H9 (cell line): ENCODE results near the gene IGLL5. TPM values are rescaled to one million over a fixed set of nuclear protein-coding genes. Genes with fewer than 3 reads are reported as not detected.

Experiments
- DNase-seq: peaks from one replicate; pipeline ENCODE4 v3.0.0-alpha.2; 2017
- H2AFZ ChIP-seq: one replicate; pipeline ENCODE4 v1.6.1; 2013; ENCODE audit warnings: mild to moderate bottlenecking, low read length, control low read depth, moderate library complexity
- H2AK5ac ChIP-seq: 2 replicates; pipeline ENCODE4 v1.6.1; 2013; ENCODE audit warnings: low read length, control low read depth, mixed read lengths; ENCODE audit not compliant: insufficient read length
- H2BK120ac ChIP-seq: one replicate; pipeline ENCODE4 v1.6.1; 2013; ENCODE audit warnings: low read depth, mild to moderate bottlenecking, low read length, control low read depth, inconsistent platforms; ENCODE audit not compliant: poor library complexity, severe bottlenecking
- H2BK12ac ChIP-seq: 2 replicates; pipeline ENCODE4 v1.6.1; 2013; ENCODE audit warnings: low read length, control low read depth, mixed read lengths, low read depth; ENCODE audit not compliant: insufficient read length
- H2BK15ac ChIP-seq: 2 replicates; pipeline ENCODE4 v1.6.1; 2013; ENCODE audit warnings: low read depth, low read length, control low read depth
- H2BK20ac ChIP-seq: one replicate; pipeline ENCODE4 v1.6.1; 2013; ENCODE audit warnings: low read depth, mild to moderate bottlenecking, low read length, control low read depth, inconsistent platforms; ENCODE audit not compliant: poor library complexity, severe bottlenecking
- H2BK5ac ChIP-seq: 2 replicates; pipeline ENCODE4 v1.6.1; 2013; ENCODE audit warnings: low read length, control low read depth, mixed read lengths; ENCODE audit not compliant: insufficient read length
- H3K14ac ChIP-seq: 2 replicates; pipeline ENCODE4 v1.6.1; 2013; ENCODE audit warnings: low read length, control low read depth; ENCODE audit not compliant: insufficient read depth
- H3K18ac ChIP-seq: 2 replicates; pipeline ENCODE4 v1.6.1; 2013; ENCODE audit warnings: low read depth, mild to moderate bottlenecking, mixed read lengths, low read length, control low read depth; ENCODE audit not compliant: insufficient read length
- H3K23ac ChIP-seq: 2 replicates; pipeline ENCODE4 v1.6.1; 2013; ENCODE audit warnings: low read length, control low read depth, mixed read lengths, low read depth; ENCODE audit not compliant: insufficient read length
- H3K23me2 ChIP-seq: 2 replicates; pipeline ENCODE4 v1.6.1; 2013; ENCODE audit warnings: low read depth, mild to moderate bottlenecking, mixed read lengths, low read length, control low read depth; ENCODE audit not compliant: insufficient read length, poor library complexity, severe bottlenecking
- H3K27ac ChIP-seq: 2 replicates; pipeline ENCODE4 v1.5.1; 2013; ENCODE audit warnings: low read length, control low read depth, mixed read lengths, low read depth; ENCODE audit not compliant: insufficient read length
- H3K27me3 ChIP-seq: 2 replicates; pipeline ENCODE4 v1.6.1; 2013; ENCODE audit warnings: low read length, control low read depth, inconsistent platforms; ENCODE audit not compliant: insufficient read depth
- H3K4ac ChIP-seq: 2 replicates; pipeline ENCODE4 v1.6.1; 2013; ENCODE audit warnings: low read depth, mild to moderate bottlenecking, control low read depth, inconsistent platforms, low read length, moderate library complexity
- H3K4me1 ChIP-seq: 2 replicates; pipeline ENCODE4 v1.6.1; 2013; ENCODE audit warnings: low read length, control low read depth, inconsistent platforms; ENCODE audit not compliant: insufficient read depth
- H3K4me2 ChIP-seq: 2 replicates; pipeline ENCODE4 v1.6.1; 2013; ENCODE audit warnings: low read length, control low read depth, mixed read lengths; ENCODE audit not compliant: insufficient read length, insufficient read depth
- H3K56ac ChIP-seq: 2 replicates; pipeline ENCODE4 v1.6.1; 2013; ENCODE audit warnings: low read depth, mild to moderate bottlenecking, mixed read lengths, low read length, control low read depth; ENCODE audit not compliant: insufficient read length
- H3K79me1 ChIP-seq: 2 replicates; pipeline ENCODE4 v1.6.1; 2013; ENCODE audit warnings: low read depth, mild to moderate bottlenecking, moderate library complexity, low read length, control low read depth, inconsistent platforms; ENCODE audit not compliant: insufficient read depth, poor library complexity, severe bottlenecking
- H3K79me2 ChIP-seq: 2 replicates; pipeline ENCODE4 v1.6.1; 2013; ENCODE audit warnings: low read length, control low read depth, inconsistent platforms; ENCODE audit not compliant: insufficient read depth
- H3K9ac ChIP-seq: 2 replicates; pipeline ENCODE4 v1.6.1; 2013; ENCODE audit warnings: low read length, control low read depth, mixed read lengths; ENCODE audit not compliant: insufficient read length; ENCODE audit errors: extremely low read depth
- H3K9me3 ChIP-seq: one replicate; pipeline ENCODE4 v1.6.1; 2013; ENCODE audit warnings: low read depth, low read length, inconsistent platforms; ENCODE audit not compliant: control insufficient read depth
- H3T11ph ChIP-seq: one replicate; pipeline ENCODE4 v1.6.1; 2013; ENCODE audit warnings: mild to moderate bottlenecking, low read length, control low read depth, inconsistent platforms
- H4K20me1 ChIP-seq: one replicate; pipeline ENCODE4 v1.6.1; 2013; ENCODE audit not compliant: control insufficient read depth, insufficient read length, insufficient read depth
- H4K5ac ChIP-seq: 2 replicates; pipeline ENCODE4 v1.6.1; 2013; ENCODE audit warnings: low read depth, mild to moderate bottlenecking, mixed read lengths, low read length, control low read depth; ENCODE audit not compliant: insufficient read length
- H4K8ac ChIP-seq: replicated peaks from 2 replicates; pipeline ENCODE4 v1.6.1; 2013; ENCODE audit warnings: low read length, control low read depth, mixed read lengths, low read depth; ENCODE audit not compliant: insufficient read length
- H4K91ac ChIP-seq: 2 replicates; pipeline ENCODE4 v1.6.1; 2013; ENCODE audit warnings: low read depth, mild to moderate bottlenecking, moderate library complexity, mixed read lengths, low read length, control low read depth; ENCODE audit not compliant: insufficient read length
- H3K27ac Mint-ChIP-seq, 3 experiments: 2 replicates in 2 of 3; 3 replicates in 1 of 3; pipeline ENCODE4 v1.8.0; 2020 to 2021; ENCODE audit warnings: mixed read lengths in 3 of 3, mild to moderate bottlenecking in 1 of 3, moderate library complexity in 1 of 3
- H3K27me3 Mint-ChIP-seq: 2 replicates; pipeline ENCODE4 v1.8.0; 2021; ENCODE audit warnings: low read depth, mild to moderate bottlenecking, moderate library complexity, mixed read lengths
- H3K36me3 Mint-ChIP-seq, 3 experiments: 2 replicates in 2 of 3; 3 replicates in 1 of 3; pipeline ENCODE4 v1.8.0; 2020 to 2021; ENCODE audit warnings: low read depth in 3 of 3, mixed read lengths in 3 of 3; ENCODE audit not compliant: insufficient read depth in 1 of 3
- H3K4me1 Mint-ChIP-seq, 2 experiments: 2 replicates each; pipeline ENCODE4 v1.8.0; 2020; ENCODE audit warnings: mixed read lengths in 2 of 2
- H3K4me3 Mint-ChIP-seq, 2 experiments: 2 replicates in 1 of 2; 3 replicates in 1 of 2; pipeline ENCODE4 v1.8.0; 2020 to 2021; ENCODE audit warnings: mild to moderate bottlenecking in 2 of 2, mixed read lengths in 2 of 2, moderate library complexity in 1 of 2
- H3K9me3 Mint-ChIP-seq, 2 experiments: 2 replicates in 1 of 2; 3 replicates in 1 of 2; pipeline ENCODE4 v1.8.0; 2020; ENCODE audit warnings: mild to moderate bottlenecking in 2 of 2, mixed read lengths in 2 of 2, moderate library complexity in 1 of 2
- WGBS: extraction: QIAGEN DNeasy Blood & Tissue Kit; methylation state at CpG from one replicate; pipeline ENCODE4 v1.1.7; 2013; ENCODE audit warnings: missing lambda C conversion rate, low lambda C conversion rate, mixed read lengths; ENCODE audit not compliant: insufficient read length; ENCODE audit errors: extremely low coverage; 5-methylcytosine and 5-hydroxymethylcytosine counted together
- total RNA-seq: library from RNA; stranded (reverse); gene quantifications from 2 replicates; pipeline ENCODE4 v1.2.1, GENCODE V29; 2021
- TF ChIP-seq, protein P1 (sequence below): fragments of 200-600 bp; sonication (generic); conservative IDR thresholded peaks from 3 replicates; pipeline ENCODE4 v1.8.0; 2021; ENCODE audit warnings: antibody characterized with exemption, mild to moderate bottlenecking

IGLL5 gene
- total RNA-seq, 1 experiment from 2014 or later = not detected

GRCh38 chr22:22888571-22889353, 1.1 kb downstream of the IGLL5 start:
- DNase-seq = no peak
- peaks cover 99% of the 10 kb centered on the region for H3K27me3 Mint-ChIP-seq
- no peak overlapping the region for H4K5ac ChIP-seq
- H3K36me3 Mint-ChIP-seq = no peaks in the 10 kb centered on the region
- no peak overlapping the region for H2BK20ac ChIP-seq
- no peak overlapping the region for H2AK5ac ChIP-seq
- H3K18ac ChIP-seq = no peak overlapping the region
- no peak overlapping the region for H3K9ac ChIP-seq
- no peak overlapping the region; the same call in 1 of the 2 replicates for H3K14ac ChIP-seq
- H2BK5ac ChIP-seq = no peak overlapping the region
- no peak overlapping the region for H4K8ac ChIP-seq
- H3K56ac ChIP-seq = no peak overlapping the region
- H3K4me1 ChIP-seq = no peaks in the 10 kb centered on the region
- no peaks in the 10 kb centered on the region for H4K20me1 ChIP-seq
- H2AFZ ChIP-seq = no peak overlapping the region
- H3K79me2 ChIP-seq = no peaks in the 10 kb centered on the region
- no peaks in the 10 kb centered on the region for H3K9me3 ChIP-seq
- TF ChIP-seq, protein P1, sequence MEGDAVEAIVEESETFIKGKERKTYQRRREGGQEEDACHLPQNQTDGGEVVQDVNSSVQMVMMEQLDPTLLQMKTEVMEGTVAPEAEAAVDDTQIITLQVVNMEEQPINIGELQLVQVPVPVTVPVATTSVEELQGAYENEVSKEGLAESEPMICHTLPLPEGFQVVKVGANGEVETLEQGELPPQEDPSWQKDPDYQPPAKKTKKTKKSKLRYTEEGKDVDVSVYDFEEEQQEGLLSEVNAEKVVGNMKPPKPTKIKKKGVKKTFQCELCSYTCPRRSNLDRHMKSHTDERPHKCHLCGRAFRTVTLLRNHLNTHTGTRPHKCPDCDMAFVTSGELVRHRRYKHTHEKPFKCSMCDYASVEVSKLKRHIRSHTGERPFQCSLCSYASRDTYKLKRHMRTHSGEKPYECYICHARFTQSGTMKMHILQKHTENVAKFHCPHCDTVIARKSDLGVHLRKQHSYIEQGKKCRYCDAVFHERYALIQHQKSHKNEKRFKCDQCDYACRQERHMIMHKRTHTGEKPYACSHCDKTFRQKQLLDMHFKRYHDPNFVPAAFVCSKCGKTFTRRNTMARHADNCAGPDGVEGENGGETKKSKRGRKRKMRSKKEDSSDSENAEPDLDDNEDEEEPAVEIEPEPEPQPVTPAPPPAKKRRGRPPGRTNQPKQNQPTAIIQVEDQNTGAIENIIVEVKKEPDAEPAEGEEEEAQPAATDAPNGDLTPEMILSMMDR = no peak
- no peak overlapping the region for H3K23ac ChIP-seq
- no peak overlapping the region for H3K4me2 ChIP-seq
- no peaks in the 10 kb centered on the region for H3K23me2 ChIP-seq
- H3K4ac ChIP-seq = no peak overlapping the region
- peak overlapping the region in 1 of 3 experiments; percentile 68; a peak in 1 of 7 replicates for H3K27ac Mint-ChIP-seq
- no peaks in the 10 kb centered on the region for H3K9me3 Mint-ChIP-seq
- no peak overlapping the region for H2BK12ac ChIP-seq
- no peak overlapping the region for H2BK120ac ChIP-seq
- H3K79me1 ChIP-seq = no peaks in the 10 kb centered on the region
- peaks cover 2% of the 10 kb centered on the region; the same call in 1 of the 2 replicates for H3K27me3 ChIP-seq
- H3K4me1 Mint-ChIP-seq = no peaks in the 10 kb centered on the region
- H3T11ph ChIP-seq = no peak overlapping the region
- no peak overlapping the region for H2BK15ac ChIP-seq
- H3K27ac ChIP-seq = no peak overlapping the region
- WGBS = no CpG with 5 or more reads among the region's 13 CpGs
- no peak overlapping the region for H4K91ac ChIP-seq
- H3K4me3 Mint-ChIP-seq = no peak overlapping the region
